WTC11 (cell line): ENCODE measurements around the gene MCF2L2. TPM values are rescaled to one million over a fixed set of nuclear protein-coding genes. Genes with fewer than 3 reads are reported as not detected.

Experiments
- ATAC-seq: fragments of 200-7000 bp; cut with Tn5 transposase; 2 replicates; pipeline ENCODE4 v1.10.0; 2021; ENCODE audit warnings: mild to moderate bottlenecking, moderate library complexity
- CTCF ChIA-PET: fragments of 300-600 bp; sonication (Branson Sonifier 250); formaldehyde crosslinking; loops from one replicate; lab custom pipeline; 2021; ENCODE audit warnings: antibody characterized with exemption; lab: Charles Lee
- POLR2A ChIA-PET: fragments of 350-600 bp; sonication (Branson Sonifier 250); formaldehyde crosslinking; loops from one replicate; lab custom pipeline; 2021; ENCODE audit warnings: antibody characterized with exemption; lab: Charles Lee
- DNase-seq: peaks from one replicate; pipeline ENCODE4 v3.0.0; 2021; ENCODE audit warnings: low spot score
- H3K27ac Mint-ChIP-seq: 2 replicates; pipeline ENCODE4 v1.8.0; 2021; ENCODE audit warnings: mixed read lengths
- H3K27me3 Mint-ChIP-seq: 2 replicates; pipeline ENCODE4 v1.8.0; 2021; ENCODE audit warnings: low read depth, mild to moderate bottlenecking, moderate library complexity, mixed read lengths
- H3K36me3 Mint-ChIP-seq: 2 replicates; pipeline ENCODE4 v1.8.0; 2021; ENCODE audit warnings: mixed read lengths
- H3K4me1 Mint-ChIP-seq: 2 replicates; pipeline ENCODE4 v1.8.0; 2022; ENCODE audit warnings: mixed read lengths
- H3K4me3 Mint-ChIP-seq: 2 replicates; pipeline ENCODE4 v1.8.0; 2021; ENCODE audit warnings: mild to moderate bottlenecking, moderate library complexity, mixed read lengths
- H3K9me3 Mint-ChIP-seq: 2 replicates; pipeline ENCODE4 v1.8.0; 2021; ENCODE audit warnings: mixed read lengths
- ATF6 ChIP-seq: sonication (generic); formaldehyde crosslinking; IDR thresholded peaks from 2 replicates; pipeline ENCODE4 v1.8.1; 2023; ENCODE audit warnings: mild to moderate bottlenecking, missing genetic modification reagents
- CDX4 ChIP-seq: fragments of 250-450 bp; sonication (Bioruptor Pico); IDR thresholded peaks from 2 replicates; pipeline ENCODE4 v1.9.0; 2021; ENCODE audit warnings: moderate library complexity, mild to moderate bottlenecking, inconsistent platforms, borderline replicate concordance
- CREM ChIP-seq: sonication (generic); formaldehyde crosslinking; IDR thresholded peaks from 2 replicates; pipeline ENCODE4 v1.8.1; 2022; ENCODE audit warnings: mild to moderate bottlenecking, missing genetic modification reagents, moderate library complexity
- GRHL2 ChIP-seq: fragments of 250-450 bp; sonication (Bioruptor Pico); IDR thresholded peaks from 2 replicates; pipeline ENCODE4 v1.8.0; 2022; ENCODE audit warnings: mild to moderate bottlenecking, moderate library complexity; ENCODE audit not compliant: insufficient replicate concordance, severe bottlenecking
- HMGA2 ChIP-seq: fragments of 250-450 bp; sonication (Bioruptor Pico); IDR thresholded peaks from 2 replicates; pipeline ENCODE4 v1.4.0; 2021; ENCODE audit warnings: mild to moderate bottlenecking, moderate library complexity
- IRF2 ChIP-seq: sonication (generic); formaldehyde crosslinking; IDR thresholded peaks from 2 replicates; pipeline ENCODE4 v1.8.0; 2022; ENCODE audit warnings: low read depth, missing genetic modification reagents, borderline replicate concordance
- JAZF1 ChIP-seq: fragments of 250-450 bp; sonication (Bioruptor Pico); IDR thresholded peaks from 2 replicates; pipeline ENCODE4 v1.9.0; 2021; ENCODE audit warnings: moderate library complexity, mild to moderate bottlenecking, inconsistent platforms
- NFATC4 ChIP-seq: fragments of 250-450 bp; sonication (Bioruptor Pico); IDR thresholded peaks from 2 replicates; pipeline ENCODE4 v1.9.0; 2021; ENCODE audit warnings: mild to moderate bottlenecking
- RELA ChIP-seq: sonication (generic); formaldehyde crosslinking; IDR thresholded peaks from 2 replicates; pipeline ENCODE4 v1.8.1; 2022; ENCODE audit warnings: missing genetic modification reagents, mild to moderate bottlenecking, borderline replicate concordance
- RORB ChIP-seq: fragments of 250-450 bp; sonication (Bioruptor Pico); IDR thresholded peaks from 2 replicates; pipeline ENCODE4 v1.9.0; 2021; ENCODE audit warnings: mild to moderate bottlenecking
- SP1 ChIP-seq: sonication (generic); formaldehyde crosslinking; conservative IDR thresholded peaks from 2 replicates; pipeline ENCODE4 v1.8.1; 2022; ENCODE audit warnings: missing genetic modification reagents
- TCF7 ChIP-seq: sonication (generic); formaldehyde crosslinking; IDR thresholded peaks from 2 replicates; pipeline ENCODE4 v1.8.0; 2022; ENCODE audit warnings: mild to moderate bottlenecking, low read depth, missing genetic modification reagents, moderate library complexity
- TP53 ChIP-seq: sonication (generic); formaldehyde crosslinking; IDR thresholded peaks from 2 replicates; pipeline ENCODE4 v1.8.1; 2023; ENCODE audit warnings: mild to moderate bottlenecking, missing genetic modification reagents
- USF2 ChIP-seq: sonication (generic); formaldehyde crosslinking; IDR thresholded peaks from 2 replicates; pipeline ENCODE4 v1.8.1; 2023; ENCODE audit warnings: mild to moderate bottlenecking, missing genetic modification reagents, moderate library complexity
- ZNF121 ChIP-seq: sonication (generic); formaldehyde crosslinking; IDR thresholded peaks from 2 replicates; pipeline ENCODE4 v1.8.0; 2023; ENCODE audit warnings: missing genetic modification reagents
- ZNF232 ChIP-seq: sonication (generic); formaldehyde crosslinking; IDR thresholded peaks from 2 replicates; pipeline ENCODE4 v1.8.0; 2022; ENCODE audit warnings: mild to moderate bottlenecking, missing genetic modification reagents
- ZNF423 ChIP-seq: fragments of 250-450 bp; sonication (Bioruptor Pico); IDR thresholded peaks from 2 replicates; pipeline ENCODE4 v2.1.2; 2022; ENCODE audit warnings: mild to moderate bottlenecking, moderate library complexity
- ZSCAN18 ChIP-seq: fragments of 250-450 bp; sonication (Bioruptor Pico); IDR thresholded peaks from 2 replicates; pipeline ENCODE4 v2.1.2; 2022; ENCODE audit warnings: mild to moderate bottlenecking, moderate library complexity
- total RNA-seq: library from RNA; stranded (reverse); gene quantifications from 3 replicates; pipeline ENCODE4 v1.2.3, GENCODE V29; 2021
- TF ChIP-seq, protein P1 (sequence below): sonication (generic); formaldehyde crosslinking; IDR thresholded peaks from 2 replicates; pipeline ENCODE4 v1.8.1; 2022; ENCODE audit warnings: missing genetic modification reagents, borderline replicate concordance
- TF ChIP-seq, protein P2 (sequence below): sonication (generic); formaldehyde crosslinking; IDR thresholded peaks from 2 replicates; pipeline ENCODE4 v1.8.1; 2022; ENCODE audit warnings: low read depth, missing genetic modification reagents, borderline replicate concordance
- TF ChIP-seq, protein P3 (sequence below): sonication (generic); formaldehyde crosslinking; IDR thresholded peaks from 2 replicates; pipeline ENCODE4 v1.8.0; 2023; ENCODE audit warnings: missing genetic modification reagents

MCF2L2 gene
- total RNA-seq, 1 experiment from 2014 or later: 7.5 TPM

GRCh38 chr3:183131735-183132134 lies 296.7 kb downstream of the MCF2L2 start (continued):
- no peak for TF ChIP-seq ATF6

GRCh38 chr3:183131186-183131725 lies 297.2 kb downstream of the MCF2L2 start:
- ChIA-PET CTCF (no interaction called here), POLR2A (no interaction called here)
- DNase-seq: no peak
- H3K4me3 Mint-ChIP-seq: no peak overlapping the region
- H3K27ac Mint-ChIP-seq: no peak overlapping the region
- TF ChIP-seq HMGA2 (CRISPR knock-in tag) (no peak), ZNF121 (no peak), RORB (no peak), CDX4 (CRISPR knock-in tag) (no peak), IRF2 (CRISPR knock-in tag) (no peak), SP1 (no peak), TP53 (CRISPR knock-in tag) (no peak), TCF7 (CRISPR knock-in tag) (no peak), USF2 (CRISPR knock-in tag) (no peak), NFATC4 (no peak), JAZF1 (CRISPR knock-in tag) (no peak), RELA (CRISPR knock-in tag) (no peak), ZNF423 (CRISPR knock-in tag) (no peak)
- TF ChIP-seq, protein P1, sequence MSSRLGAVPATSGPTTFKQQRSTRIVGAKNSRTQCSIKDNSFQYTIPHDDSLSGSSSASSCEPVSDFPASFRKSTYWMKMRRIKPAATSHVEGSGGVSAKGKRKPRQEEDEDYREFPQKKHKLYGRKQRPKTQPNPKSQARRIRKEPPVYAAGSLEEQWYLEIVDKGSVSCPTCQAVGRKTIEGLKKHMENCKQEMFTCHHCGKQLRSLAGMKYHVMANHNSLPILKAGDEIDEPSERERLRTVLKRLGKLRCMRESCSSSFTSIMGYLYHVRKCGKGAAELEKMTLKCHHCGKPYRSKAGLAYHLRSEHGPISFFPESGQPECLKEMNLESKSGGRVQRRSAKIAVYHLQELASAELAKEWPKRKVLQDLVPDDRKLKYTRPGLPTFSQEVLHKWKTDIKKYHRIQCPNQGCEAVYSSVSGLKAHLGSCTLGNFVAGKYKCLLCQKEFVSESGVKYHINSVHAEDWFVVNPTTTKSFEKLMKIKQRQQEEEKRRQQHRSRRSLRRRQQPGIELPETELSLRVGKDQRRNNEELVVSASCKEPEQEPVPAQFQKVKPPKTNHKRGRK (CRISPR knock-in tag): no peak
- TF ChIP-seq, protein P2, sequence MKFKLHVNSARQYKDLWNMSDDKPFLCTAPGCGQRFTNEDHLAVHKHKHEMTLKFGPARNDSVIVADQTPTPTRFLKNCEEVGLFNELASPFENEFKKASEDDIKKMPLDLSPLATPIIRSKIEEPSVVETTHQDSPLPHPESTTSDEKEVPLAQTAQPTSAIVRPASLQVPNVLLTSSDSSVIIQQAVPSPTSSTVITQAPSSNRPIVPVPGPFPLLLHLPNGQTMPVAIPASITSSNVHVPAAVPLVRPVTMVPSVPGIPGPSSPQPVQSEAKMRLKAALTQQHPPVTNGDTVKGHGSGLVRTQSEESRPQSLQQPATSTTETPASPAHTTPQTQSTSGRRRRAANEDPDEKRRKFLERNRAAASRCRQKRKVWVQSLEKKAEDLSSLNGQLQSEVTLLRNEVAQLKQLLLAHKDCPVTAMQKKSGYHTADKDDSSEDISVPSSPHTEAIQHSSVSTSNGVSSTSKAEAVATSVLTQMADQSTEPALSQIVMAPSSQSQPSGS (CRISPR knock-in tag): no peak
- TF ChIP-seq, protein P3, sequence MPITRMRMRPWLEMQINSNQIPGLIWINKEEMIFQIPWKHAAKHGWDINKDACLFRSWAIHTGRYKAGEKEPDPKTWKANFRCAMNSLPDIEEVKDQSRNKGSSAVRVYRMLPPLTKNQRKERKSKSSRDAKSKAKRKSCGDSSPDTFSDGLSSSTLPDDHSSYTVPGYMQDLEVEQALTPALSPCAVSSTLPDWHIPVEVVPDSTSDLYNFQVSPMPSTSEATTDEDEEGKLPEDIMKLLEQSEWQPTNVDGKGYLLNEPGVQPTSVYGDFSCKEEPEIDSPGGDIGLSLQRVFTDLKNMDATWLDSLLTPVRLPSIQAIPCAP (CRISPR knock-in tag): no peak
- H3K9me3 Mint-ChIP-seq: peaks cover 23% of the 10 kb centered on the region
- no peak for ATAC-seq
- peaks cover 12% of the 10 kb centered on the region for H3K4me1 Mint-ChIP-seq
- peaks cover 19% of the 10 kb centered on the region for H3K36me3 Mint-ChIP-seq
- H3K27me3 Mint-ChIP-seq: peaks cover 3% of the 10 kb centered on the region; the same call in 1 of the 2 replicates

DNA sequence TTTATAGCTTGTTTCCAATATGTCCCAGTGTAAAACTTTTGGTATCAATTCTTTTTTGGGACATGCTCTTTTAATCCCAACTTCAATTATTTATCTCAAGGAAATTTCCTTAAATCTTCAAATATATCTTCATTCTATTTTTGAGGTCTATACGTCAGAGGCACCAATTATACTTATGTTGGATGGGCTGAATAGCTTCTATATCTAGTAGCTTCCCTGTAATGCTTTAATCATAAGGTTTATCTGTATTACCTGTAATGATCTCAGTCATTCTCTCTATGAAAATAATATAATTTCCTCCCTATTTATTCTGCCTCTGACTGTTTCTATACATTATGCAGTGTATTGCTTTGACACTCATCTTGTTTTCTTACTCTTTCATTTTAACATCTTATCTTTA lies 299.2 kb downstream of the MCF2L2 start:
- DNase-seq (no peak), ATAC-seq (no peak)
- peaks cover 23% of the 10 kb centered on the region for H3K9me3 Mint-ChIP-seq
- ChIA-PET CTCF (no interaction called here), POLR2A (no interaction called here)
- peaks cover 19% of the 10 kb centered on the region for H3K36me3 Mint-ChIP-seq
- peaks cover 3% of the 10 kb centered on the region; the same call in 1 of the 2 replicates for H3K27me3 Mint-ChIP-seq
- peaks cover 12% of the 10 kb centered on the region for H3K4me1 Mint-ChIP-seq
- H3K4me3 Mint-ChIP-seq: no peak overlapping the region
- no peak overlapping the region for H3K27ac Mint-ChIP-seq
- no peak for TF ChIP-seq GRHL2 (CRISPR knock-in tag)
- TF ChIP-seq CREM (CRISPR knock-in tag): no peak
- TF ChIP-seq ZSCAN18: no peak
- no peak for TF ChIP-seq ZNF232 (CRISPR knock-in tag)
- no peak for TF ChIP-seq RELA (CRISPR knock-in tag)
